ENCODE measurements around the gene CXCL12. TPM values are rescaled to one million over a fixed set of nuclear protein-coding genes. Genes with fewer than 3 reads are reported as not detected.

CXCL12 gene
- total RNA-seq, 1 donor from 2014 or later = not detected

- CTCF ChIA-PET = no interaction called here
- POLR2A ChIA-PET = no interaction called here
- intact Hi-C loops (cut with micrococcal nuclease) = no loop called here
- no peak overlapping the region for H3K4me3 Mint-ChIP-seq
- no peaks in the 10 kb centered on the region for H3K36me3 Mint-ChIP-seq (ENCODE audit: low read depth)
- no peak overlapping the region for H3K27ac Mint-ChIP-seq
- no peaks in the 10 kb centered on the region for H3K27me3 Mint-ChIP-seq
- no peak for DNase-seq
- H3K9me3 Mint-ChIP-seq = no peaks in the 10 kb centered on the region
- no peak for ATAC-seq (ENCODE audit: low read depth)
- no peaks in the 10 kb centered on the region for H3K4me1 Mint-ChIP-seq
- no peak for TF ChIP-seq CTCF (IDR thresholded peaks at IDR 0.05)
Measured at GRCh38 chr10:44334621-44335184, 50.2 kb downstream of the CXCL12 start.

- H3K27ac Mint-ChIP-seq = no peak overlapping the region
- no peak for ATAC-seq (ENCODE audit: low read depth)
- no peak for DNase-seq
- TF ChIP-seq CTCF (IDR thresholded peaks at IDR 0.05) = no peak
- no peaks in the 10 kb centered on the region for H3K36me3 Mint-ChIP-seq (ENCODE audit: low read depth)
- ChIA-PET POLR2A (no interaction called here), CTCF (no interaction called here)
- H3K27me3 Mint-ChIP-seq = no peaks in the 10 kb centered on the region
- intact Hi-C loops (cut with micrococcal nuclease) = no loop called here
- no peak overlapping the region for H3K4me3 Mint-ChIP-seq
- no peaks in the 10 kb centered on the region for H3K4me1 Mint-ChIP-seq
- no peaks in the 10 kb centered on the region for H3K9me3 Mint-ChIP-seq
Measured at GRCh38 chr10:44334091-44334490, 50.8 kb downstream of the CXCL12 start.

- no peak for DNase-seq
- Mint-ChIP-seq H3K9me3 (no peaks in the 10 kb centered on the region), H3K4me1 (no peaks in the 10 kb centered on the region), H3K27ac (no peak overlapping the region), H3K27me3 (no peaks in the 10 kb centered on the region), H3K36me3 (ENCODE audit: low read depth) (no peaks in the 10 kb centered on the region), H3K4me3 (no peak overlapping the region)
- intact Hi-C loops (cut with micrococcal nuclease) = no loop called here
- ChIA-PET POLR2A (no interaction called here), CTCF (no interaction called here)
- no peak for ATAC-seq (ENCODE audit: low read depth)
- no peak for TF ChIP-seq CTCF (IDR thresholded peaks at IDR 0.05)
Measured at GRCh38 chr10:44333511-44333910, 51.4 kb downstream of the CXCL12 start.

- ChIA-PET CTCF (no interaction called here), POLR2A (no interaction called here)
- TF ChIP-seq CTCF (IDR thresholded peaks at IDR 0.05) = no peak
Measured at GRCh38 chr10:44332465-44332864, 52.4 kb downstream of the CXCL12 start.

GRCh38 chr10:44330431-44330830 is 54.5 kb downstream of the CXCL12 start:
- Mint-ChIP-seq H3K4me3 (no peak overlapping the region), H3K27me3 (peaks cover 2% of the 10 kb centered on the region), H3K9me3 (no peaks in the 10 kb centered on the region), H3K4me1 (no peaks in the 10 kb centered on the region), H3K36me3 (ENCODE audit: low read depth) (no peaks in the 10 kb centered on the region), H3K27ac (no peak overlapping the region)
- no peak for TF ChIP-seq CTCF (IDR thresholded peaks at IDR 0.05)
- ChIA-PET CTCF (no interaction called here), POLR2A (no interaction called here)
- intact Hi-C loops (cut with micrococcal nuclease) = no loop called here
- DNase-seq (no peak), ATAC-seq (ENCODE audit: low read depth) (no peak)

More at GRCh38 chr10:44332465-44332864, 52.4 kb downstream of the CXCL12 start:
- ATAC-seq (ENCODE audit: low read depth) (no peak), DNase-seq (no peak)
- Mint-ChIP-seq H3K27me3 (no peaks in the 10 kb centered on the region), H3K4me1 (no peaks in the 10 kb centered on the region), H3K36me3 (ENCODE audit: low read depth) (no peaks in the 10 kb centered on the region), H3K27ac (no peak overlapping the region), H3K9me3 (no peaks in the 10 kb centered on the region), H3K4me3 (no peak overlapping the region)
- intact Hi-C loops (cut with micrococcal nuclease) = no loop called here
